GM19395 (cell line): ENCODE measurements around the gene MDM4.
A peak's percentile ranks its signal among the peaks of the same experiment; 100 is the strongest.
"Not testable (repeated sequence)": the region's sequence is repeated elsewhere in the genome, so short reads cannot be mapped to it uniquely, and the experiment has no call there.

ENCODE experiments used
- ATAC-seq: cut with Tn5 transposase; IDR thresholded peaks from one replicate; pipeline ENCODE4 v1.9.1; 2021; ENCODE audit warnings: mild to moderate bottlenecking, moderate library complexity; ENCODE audit not compliant: unreplicated experiment

The MDM4 gene

GRCh38 chr1:204516180-204516879 is at the start of gene MDM4:
Gene MDM4, plus strand, starts transcription at chr1:204516406. Its CDS starts 9,113 bp downstream, at chr1:204525519.
- ATAC-seq: peak; percentile 78

GRCh38 chr1:204466416-204467405 is 49.5 kb upstream of the MDM4 start:
- no peak for ATAC-seq

- ATAC-seq: no peak
Observed at GRCh38 chr1:204468206-204468605, 48.0 kb upstream of the MDM4 start.

GRCh38 chr1:204468766-204469302 is 47.4 kb upstream of the MDM4 start:
- ATAC-seq: no peak

GRCh38 chr1:204469304-204469703 is 46.9 kb upstream of the MDM4 start:
- no peak for ATAC-seq

- ATAC-seq: no peak
Observed at GRCh38 chr1:204471687-204472086, 44.5 kb upstream of the MDM4 start.

GRCh38 chr1:204472660-204473059 is 43.5 kb upstream of the MDM4 start:
- no peak for ATAC-seq

GRCh38 chr1:204473400-204473965 is 42.7 kb upstream of the MDM4 start:
- no peak for ATAC-seq

GRCh38 chr1:204475656-204476432 is 40.4 kb upstream of the MDM4 start:
- ATAC-seq: no peak

GRCh38 chr1:204476563-204476962 is 39.6 kb upstream of the MDM4 start:
- no peak for ATAC-seq

- no peak for ATAC-seq
Observed at GRCh38 chr1:204477036-204477740, 39.0 kb upstream of the MDM4 start.

GRCh38 chr1:204478172-204478899 is 37.9 kb upstream of the MDM4 start:
- ATAC-seq: no peak

- no peak for ATAC-seq
Observed at GRCh38 chr1:204478921-204479320, 37.3 kb upstream of the MDM4 start.

- ATAC-seq: no peak
Observed at GRCh38 chr1:204479387-204480136, 36.6 kb upstream of the MDM4 start.

- ATAC-seq: peak; percentile 72
Observed at GRCh38 chr1:204480515-204480914, 35.7 kb upstream of the MDM4 start.

GRCh38 chr1:204483791-204484190 is 32.4 kb upstream of the MDM4 start:
- no peak for ATAC-seq

GRCh38 chr1:204486513-204487255 is 29.5 kb upstream of the MDM4 start:
- ATAC-seq: not testable (repeated sequence)

- ATAC-seq: no peak
Observed at GRCh38 chr1:204487256-204487615, 29.0 kb upstream of the MDM4 start.
